Suprapubic skin (tissue), 4 donors: ENCODE data around the gene TTC6.

Source experiments
- EP300 ChIP-seq: sonication (generic); formaldehyde crosslinking; IDR thresholded peaks from one replicate; pipeline ENCODE4 v1.6.1; 2017; ENCODE audit warnings: antibody characterized with exemption
- POLR2A ChIP-seq, 2 donors: fragments of 450-650 bp; IDR thresholded peaks; one replicate each; pipeline ENCODE4 v1.6.1; 2017; ENCODE audit warnings: antibody characterized with exemption in 2 of 2, mild to moderate bottlenecking in 2 of 2, moderate library complexity in 2 of 2
- POLR2AphosphoS5 ChIP-seq, 3 donors: sonication (generic); formaldehyde crosslinking; IDR thresholded peaks; one replicate each; pipeline ENCODE4 v1.6.1; 2017; ENCODE audit warnings: antibody characterized with exemption in 3 of 3
- TF ChIP-seq, protein P1 (sequence below), 2 donors: fragments of 200-600 bp in 1 of 2; fragments of 450-650 bp in 1 of 2; sonication (generic) in 1 of 2; IDR thresholded peaks; one replicate each; pipeline ENCODE4 v1.5.1; 2016 to 2019; ENCODE audit warnings: antibody characterized with exemption in 2 of 2, mild to moderate bottlenecking in 1 of 2, moderate library complexity in 1 of 2

DNA sequence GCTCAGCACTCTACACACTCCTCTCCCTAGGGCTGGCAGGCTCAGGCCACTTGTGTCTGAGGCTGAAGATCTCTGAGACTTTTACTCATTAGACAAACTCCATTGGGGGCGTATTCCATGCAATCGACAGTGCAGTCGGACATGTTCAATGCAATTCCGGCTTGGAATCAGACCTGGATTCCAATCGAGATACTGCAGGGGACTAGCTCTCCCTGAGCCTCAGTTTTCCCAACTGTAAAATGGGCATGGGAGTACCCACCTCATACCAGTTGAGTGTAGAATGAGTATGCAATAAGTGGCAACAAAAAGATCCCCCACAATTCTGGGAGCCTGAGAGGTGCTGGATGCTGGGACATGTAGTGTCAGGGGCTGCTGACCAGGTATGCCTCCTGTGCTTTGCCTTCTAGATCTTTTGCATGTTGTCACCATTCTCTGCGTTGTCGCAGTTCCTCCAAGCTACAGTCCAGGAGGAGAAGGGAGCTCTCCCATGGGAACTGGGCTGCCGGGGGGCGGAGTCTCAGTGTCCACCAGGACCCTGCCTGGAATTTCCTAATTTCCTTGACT is 8.3 kb downstream of the TTC6 start:
- no peak for TF ChIP-seq POLR2A (IDR thresholded peaks at IDR 0.05)
- TF ChIP-seq, protein P1, sequence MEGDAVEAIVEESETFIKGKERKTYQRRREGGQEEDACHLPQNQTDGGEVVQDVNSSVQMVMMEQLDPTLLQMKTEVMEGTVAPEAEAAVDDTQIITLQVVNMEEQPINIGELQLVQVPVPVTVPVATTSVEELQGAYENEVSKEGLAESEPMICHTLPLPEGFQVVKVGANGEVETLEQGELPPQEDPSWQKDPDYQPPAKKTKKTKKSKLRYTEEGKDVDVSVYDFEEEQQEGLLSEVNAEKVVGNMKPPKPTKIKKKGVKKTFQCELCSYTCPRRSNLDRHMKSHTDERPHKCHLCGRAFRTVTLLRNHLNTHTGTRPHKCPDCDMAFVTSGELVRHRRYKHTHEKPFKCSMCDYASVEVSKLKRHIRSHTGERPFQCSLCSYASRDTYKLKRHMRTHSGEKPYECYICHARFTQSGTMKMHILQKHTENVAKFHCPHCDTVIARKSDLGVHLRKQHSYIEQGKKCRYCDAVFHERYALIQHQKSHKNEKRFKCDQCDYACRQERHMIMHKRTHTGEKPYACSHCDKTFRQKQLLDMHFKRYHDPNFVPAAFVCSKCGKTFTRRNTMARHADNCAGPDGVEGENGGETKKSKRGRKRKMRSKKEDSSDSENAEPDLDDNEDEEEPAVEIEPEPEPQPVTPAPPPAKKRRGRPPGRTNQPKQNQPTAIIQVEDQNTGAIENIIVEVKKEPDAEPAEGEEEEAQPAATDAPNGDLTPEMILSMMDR (IDR thresholded peaks at IDR 0.05), result no peak
- no peak for TF ChIP-seq POLR2AphosphoS5 (IDR thresholded peaks at IDR 0.05)
- no peak for TF ChIP-seq EP300
